ENCODE data around the gene GRIN3A.

The GRIN3A gene

DNA sequence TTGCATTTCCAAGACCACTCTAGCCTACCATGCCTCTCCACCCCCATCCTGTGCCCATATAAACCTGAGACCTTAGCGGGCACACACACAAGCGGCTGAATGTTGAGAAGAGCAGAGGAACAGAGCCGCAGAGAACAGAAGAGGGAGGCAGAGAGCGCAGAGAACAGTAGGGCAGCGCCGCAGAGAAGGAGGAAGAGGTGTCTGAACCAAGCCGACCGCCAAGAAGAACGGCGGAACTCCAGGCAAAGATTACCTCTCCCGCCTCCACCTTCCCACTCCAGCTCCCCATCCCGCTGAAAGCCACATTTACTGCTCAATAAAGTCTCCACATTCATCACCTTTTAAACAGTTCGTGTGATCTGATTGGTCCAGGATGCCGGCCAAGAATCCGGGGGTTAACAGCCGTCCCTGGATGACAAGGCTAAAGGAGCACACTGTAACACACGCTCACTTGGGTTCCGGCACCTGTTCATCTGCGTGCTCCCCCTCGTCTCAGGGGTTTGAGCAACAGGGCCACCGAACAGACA, 33.2 kb downstream of the GRIN3A start:
- DNase-seq (ENCODE audit: low spot score), result peak; percentile 53

GRCh38 chr9:101702257-101702656, 36.2 kb downstream of the GRIN3A start:
- no peak for DNase-seq (ENCODE audit: low spot score)

DNA sequence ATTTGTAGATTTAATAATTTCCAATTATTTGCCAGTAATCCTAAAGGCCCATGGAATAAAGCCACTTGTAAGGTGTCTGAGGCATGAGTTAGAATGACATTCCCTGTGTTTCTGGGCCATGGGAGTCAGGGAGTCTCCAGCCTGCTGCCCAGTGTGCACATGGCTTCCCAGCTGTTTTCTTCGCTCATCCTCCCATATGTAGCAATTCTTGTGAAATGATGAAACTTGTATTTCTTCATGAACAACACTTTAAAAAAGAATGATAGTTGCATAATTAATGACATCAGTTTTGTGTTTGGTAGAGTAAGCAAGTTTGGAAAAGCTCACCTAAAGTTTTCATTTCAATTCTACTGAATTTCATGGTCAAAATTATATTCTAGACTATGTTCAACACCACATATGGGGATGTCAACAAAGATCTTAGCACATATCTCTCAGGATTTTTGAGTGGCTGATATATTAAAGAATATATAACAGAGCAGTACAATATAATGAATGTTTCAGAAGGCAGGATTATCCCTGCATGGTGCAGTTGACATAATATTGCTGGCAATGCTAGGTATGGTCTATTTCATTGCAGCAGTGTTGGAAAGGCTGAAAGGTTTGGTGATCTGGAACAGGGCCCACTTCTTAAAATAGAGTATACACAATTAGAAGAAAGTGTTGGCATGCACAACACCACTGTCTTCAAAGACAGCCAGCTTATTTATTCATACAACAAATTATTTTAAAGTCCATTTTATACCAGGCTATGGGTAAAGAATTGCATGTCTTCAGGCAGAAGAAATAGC, 44.7 kb downstream of the GRIN3A start:
- DNase-seq (ENCODE audit: low spot score), result no peak

GRCh38 chr9:101691657-101692056, 46.8 kb downstream of the GRIN3A start:
- DNase-seq (ENCODE audit: low spot score), result no peak

GRCh38 chr9:101689039-101689438, 49.4 kb downstream of the GRIN3A start:
- no peak for DNase-seq (ENCODE audit: low spot score)

DNA sequence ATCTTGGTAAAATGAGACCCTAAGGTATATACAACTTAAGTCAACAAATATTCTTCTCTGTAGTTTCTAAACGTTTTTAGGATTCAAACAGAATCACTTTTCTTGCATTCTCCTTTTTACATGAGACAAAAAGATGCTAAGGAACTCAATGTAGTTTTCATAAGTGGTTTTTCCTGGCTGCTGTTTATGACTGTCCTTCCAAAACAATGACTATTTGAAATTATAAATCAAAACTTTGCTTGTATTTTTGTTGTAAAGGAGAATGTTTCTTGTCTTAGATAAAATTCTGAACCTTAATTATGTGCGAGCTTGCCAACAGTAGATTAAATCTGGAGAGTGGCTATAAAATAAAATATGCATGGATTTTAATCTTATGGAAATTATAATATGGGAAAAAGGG, 53.8 kb downstream of the GRIN3A start:
- no peak for DNase-seq (ENCODE audit: low spot score)

DNA sequence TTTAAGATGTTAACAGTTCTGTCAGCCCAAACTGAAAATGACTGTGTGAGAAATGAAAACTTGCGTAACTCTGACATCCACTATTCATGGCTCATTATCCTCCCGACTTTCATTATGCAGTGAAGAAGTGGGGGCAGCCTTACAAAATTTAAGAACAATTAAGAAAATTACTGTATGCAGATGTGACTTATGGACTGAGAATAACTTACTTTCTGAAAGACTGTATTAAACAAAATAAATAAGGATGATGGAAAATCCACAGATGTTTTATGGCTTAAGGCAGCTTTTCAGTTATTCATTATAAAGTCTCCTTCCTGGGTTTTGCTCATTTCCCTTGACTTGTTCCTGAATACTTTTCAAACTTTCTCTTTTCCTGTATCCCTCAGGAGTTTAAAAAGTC, 55.2 kb downstream of the GRIN3A start:
- no peak for DNase-seq (ENCODE audit: low spot score)

- peak; percentile 34 for DNase-seq (ENCODE audit: low spot score)
Measured at GRCh38 chr9:101677861-101678260, 60.6 kb downstream of the GRIN3A start.

DNA sequence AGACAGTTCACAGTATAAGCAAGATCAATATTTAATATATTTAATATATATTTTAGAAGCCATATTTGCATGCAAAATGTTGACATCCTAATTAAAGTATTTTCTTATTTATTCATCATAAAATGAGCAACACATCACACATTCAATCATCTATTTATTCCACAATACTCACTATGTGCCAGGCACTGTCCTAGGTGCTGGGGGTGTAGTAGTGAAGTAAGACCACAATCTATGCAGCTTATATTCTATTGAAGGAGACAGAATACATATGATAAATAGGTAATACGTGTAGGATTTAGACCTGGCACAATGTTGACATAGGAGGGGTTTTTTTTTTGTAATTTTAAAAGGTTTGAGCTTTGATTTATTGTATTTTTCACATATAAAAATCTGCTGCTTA, 63.1 kb downstream of the GRIN3A start:
- no peak for DNase-seq (ENCODE audit: low spot score)

DNA sequence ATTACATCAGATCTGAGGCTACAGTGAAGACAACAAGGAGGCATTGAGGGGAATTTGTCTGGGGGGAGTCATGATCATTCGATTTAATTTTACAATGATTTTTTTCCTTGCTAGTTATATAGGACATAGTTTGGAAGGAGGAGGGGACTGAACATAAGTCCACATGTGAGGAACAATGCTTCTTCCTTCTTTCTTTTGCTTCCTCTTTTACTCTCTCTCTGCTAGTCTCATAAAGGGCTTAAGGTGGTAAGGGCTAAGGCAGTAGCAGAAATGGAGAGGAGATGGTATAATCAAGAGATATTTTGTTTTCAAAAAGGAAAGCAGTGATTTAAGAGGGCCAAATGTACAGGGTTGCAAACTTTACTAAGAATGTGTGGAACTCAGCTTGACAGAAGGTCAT, 64.3 kb downstream of the GRIN3A start:
- DNase-seq (ENCODE audit: low spot score), result no peak

GRCh38 chr9:101673642-101674041, 64.8 kb downstream of the GRIN3A start:
- DNase-seq (ENCODE audit: low spot score), result no peak

DNA sequence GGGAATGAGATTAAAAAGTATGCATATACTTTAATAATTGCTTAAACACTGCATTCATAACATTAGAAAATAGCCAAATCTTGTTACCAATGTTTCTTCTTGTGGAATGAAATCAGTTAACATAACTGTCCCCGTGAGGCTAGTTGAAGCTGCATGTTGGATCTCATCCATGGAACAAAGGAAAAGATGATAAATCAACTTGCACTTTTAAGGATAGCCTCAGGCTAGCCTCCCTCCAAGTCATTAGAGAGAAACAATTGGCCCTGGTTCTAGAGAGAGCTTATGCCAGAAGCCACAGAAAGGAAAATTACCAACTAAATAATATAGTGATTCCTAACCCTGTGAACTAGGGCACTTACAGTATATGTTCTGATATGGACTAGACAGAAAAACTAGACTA, 66.9 kb downstream of the GRIN3A start:
- DNase-seq (ENCODE audit: low spot score), result no peak

GRCh38 chr9:101668421-101668820, 70.0 kb downstream of the GRIN3A start:
- DNase-seq (ENCODE audit: low spot score), result no peak

GRCh38 chr9:101664453-101664852, 74.0 kb downstream of the GRIN3A start:
- peak; percentile 90 for DNase-seq (ENCODE audit: low spot score)

- no peak for DNase-seq (ENCODE audit: low spot score)
Measured at GRCh38 chr9:101652601-101653175, 85.8 kb downstream of the GRIN3A start.

DNA sequence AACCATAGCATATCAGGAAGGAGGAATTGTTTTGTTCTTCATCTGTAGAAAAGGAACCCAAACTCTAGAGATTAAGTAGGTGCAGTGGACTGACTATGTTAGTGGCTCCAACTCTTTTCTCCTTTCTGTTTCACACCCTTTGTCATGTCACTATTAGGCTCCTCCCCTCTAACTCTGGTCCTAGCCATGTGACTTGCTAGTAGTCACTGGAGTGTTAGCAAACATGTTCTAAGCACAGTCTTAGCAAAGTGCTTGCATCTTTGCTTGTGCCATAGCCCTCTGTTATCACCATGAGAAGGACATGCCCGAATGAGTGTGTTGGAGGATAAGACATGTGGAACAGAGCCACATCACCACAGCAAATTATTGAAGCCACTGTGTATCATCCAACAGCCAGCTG, 88.3 kb downstream of the GRIN3A start:
- DNase-seq (ENCODE audit: low spot score), result peak; percentile 90

GRCh38 chr9:101648493-101648892, 90.0 kb downstream of the GRIN3A start:
- DNase-seq (ENCODE audit: low spot score), result no peak

- DNase-seq (ENCODE audit: low spot score), result peak; percentile 17
Measured at GRCh38 chr9:101639785-101640665, 98.4 kb downstream of the GRIN3A start.

GRCh38 chr9:101639311-101639710, 99.1 kb downstream of the GRIN3A start:
- DNase-seq (ENCODE audit: low spot score), result no peak

DNA sequence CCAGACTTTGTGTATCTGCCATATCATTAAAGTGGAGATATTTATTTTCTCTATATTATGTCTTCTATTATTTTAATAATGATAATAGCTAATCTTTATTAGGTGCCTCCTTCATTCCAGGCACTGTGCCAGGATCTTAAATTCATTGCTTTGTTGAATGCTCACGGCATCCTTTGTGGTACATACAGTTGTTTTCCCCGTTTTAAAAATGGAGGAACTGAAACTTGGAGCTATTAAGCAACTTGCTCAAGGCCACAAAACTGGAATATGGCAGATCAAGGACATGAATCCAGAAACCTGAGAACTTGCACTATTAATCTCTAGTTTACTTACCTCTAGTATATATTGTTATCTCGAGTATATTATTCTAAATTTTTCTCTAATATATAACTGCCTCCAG, 102.2 kb downstream of the GRIN3A start:
- DNase-seq (ENCODE audit: low spot score), result no peak

- no peak for DNase-seq (ENCODE audit: low spot score)
Measured at GRCh38 chr9:101635473-101635872, 103.0 kb downstream of the GRIN3A start.

- DNase-seq (ENCODE audit: low spot score), result no peak
Measured at GRCh38 chr9:101634741-101635409, 103.6 kb downstream of the GRIN3A start.
